HepG2 (cell line): Measurements from ENCODE around the gene EEIG1.

ENCODE experiments used
- ATF3 ChIP-seq: sonication (generic); formaldehyde crosslinking; IDR thresholded peaks from 2 replicates; pipeline ENCODE4 v1.4.0; 2020; ENCODE audit warnings: missing genetic modification reagents
- DZIP1 ChIP-seq: sonication (generic); formaldehyde crosslinking; IDR thresholded peaks from 2 replicates; pipeline ENCODE4 v1.5.0; 2020; ENCODE audit warnings: mild to moderate bottlenecking, missing genetic modification reagents
- ESRRA ChIP-seq: sonication (generic); formaldehyde crosslinking; IDR thresholded peaks from 2 replicates; pipeline ENCODE4 v1.5.1; 2020; ENCODE audit warnings: mild to moderate bottlenecking, low read depth, missing genetic modification reagents
- EZH2 ChIP-seq: conservative IDR thresholded peaks from 2 replicates; pipeline ENCODE4 v1.6.1; 2012; ENCODE audit warnings: mild to moderate bottlenecking, low read depth, low read length, moderate library complexity
- GLI4 ChIP-seq: sonication (generic); formaldehyde crosslinking; IDR thresholded peaks from 2 replicates; pipeline ENCODE4 v1.5.1; 2020; ENCODE audit warnings: missing genetic modification reagents, mild to moderate bottlenecking, moderate library complexity, borderline replicate concordance
- MAFG ChIP-seq: sonication (generic); formaldehyde crosslinking; IDR thresholded peaks from 2 replicates; pipeline ENCODE4 v1.5.1; 2020; ENCODE audit warnings: mild to moderate bottlenecking, missing genetic modification reagents
- MEIS1 ChIP-seq: sonication (generic); formaldehyde crosslinking; IDR thresholded peaks from 2 replicates; pipeline ENCODE4 v1.9.0; 2021; ENCODE audit warnings: mild to moderate bottlenecking, missing genetic modification reagents, moderate library complexity, borderline replicate concordance
- TAF1 ChIP-seq: sonication (generic); formaldehyde crosslinking; IDR thresholded peaks from 2 replicates; pipeline ENCODE4 v1.4.0; 2020; ENCODE audit warnings: missing genetic modification reagents
- XRCC5 ChIP-seq: fragments of 200-400 bp; formaldehyde crosslinking; optimal IDR thresholded peaks from 2 replicates; pipeline ENCODE3; 2017; ENCODE audit warnings: mild to moderate bottlenecking, low read length
- ZSCAN31 ChIP-seq: sonication (generic); formaldehyde crosslinking; IDR thresholded peaks from 2 replicates; pipeline ENCODE4 v1.5.0; 2020; ENCODE audit warnings: low read depth, mild to moderate bottlenecking, missing genetic modification reagents
- TF ChIP-seq, protein P1 (sequence below): sonication (generic); formaldehyde crosslinking; IDR thresholded peaks from 2 replicates; pipeline ENCODE4 v1.8.0; 2022; ENCODE audit warnings: mild to moderate bottlenecking, missing genetic modification reagents, borderline replicate concordance
- TF ChIP-seq, protein P2 (sequence below): sonication (generic); formaldehyde crosslinking; IDR thresholded peaks from 2 replicates; pipeline ENCODE4 v1.5.0; 2020; ENCODE audit warnings: mild to moderate bottlenecking, missing genetic modification reagents, moderate library complexity

- TF ChIP-seq DZIP1 (CRISPR knock-in tag) (no peak), MEIS1 (no peak), GLI4 (CRISPR knock-in tag) (no peak), TAF1 (no peak), ZSCAN31 (CRISPR knock-in tag) (no peak), ESRRA (CRISPR knock-in tag) (no peak), EZH2 (no peak), ATF3 (CRISPR knock-in tag) (no peak), XRCC5 (no peak), MAFG (no peak)
- TF ChIP-seq, protein P1, sequence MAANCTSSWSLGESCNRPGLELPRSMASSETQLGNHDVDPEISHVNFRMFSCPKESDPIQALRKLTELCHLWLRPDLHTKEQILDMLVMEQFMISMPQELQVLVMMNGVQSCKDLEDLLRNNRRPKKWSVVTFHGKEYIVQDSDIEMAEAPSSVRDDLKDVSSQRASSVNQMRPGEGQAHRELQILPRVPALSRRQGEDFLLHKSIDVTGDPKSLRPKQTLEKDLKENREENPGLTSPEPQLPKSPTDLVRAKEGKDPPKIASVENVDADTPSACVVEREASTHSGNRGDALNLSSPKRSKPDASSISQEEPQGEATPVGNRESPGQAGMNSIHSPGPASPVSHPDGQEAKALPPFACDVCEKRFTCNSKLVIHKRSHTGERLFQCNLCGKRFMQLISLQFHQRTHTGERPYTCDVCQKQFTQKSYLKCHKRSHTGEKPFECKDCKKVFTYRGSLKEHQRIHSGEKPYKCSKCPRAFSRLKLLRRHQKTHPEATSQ (CRISPR knock-in tag) = no peak
- TF ChIP-seq, protein P2, sequence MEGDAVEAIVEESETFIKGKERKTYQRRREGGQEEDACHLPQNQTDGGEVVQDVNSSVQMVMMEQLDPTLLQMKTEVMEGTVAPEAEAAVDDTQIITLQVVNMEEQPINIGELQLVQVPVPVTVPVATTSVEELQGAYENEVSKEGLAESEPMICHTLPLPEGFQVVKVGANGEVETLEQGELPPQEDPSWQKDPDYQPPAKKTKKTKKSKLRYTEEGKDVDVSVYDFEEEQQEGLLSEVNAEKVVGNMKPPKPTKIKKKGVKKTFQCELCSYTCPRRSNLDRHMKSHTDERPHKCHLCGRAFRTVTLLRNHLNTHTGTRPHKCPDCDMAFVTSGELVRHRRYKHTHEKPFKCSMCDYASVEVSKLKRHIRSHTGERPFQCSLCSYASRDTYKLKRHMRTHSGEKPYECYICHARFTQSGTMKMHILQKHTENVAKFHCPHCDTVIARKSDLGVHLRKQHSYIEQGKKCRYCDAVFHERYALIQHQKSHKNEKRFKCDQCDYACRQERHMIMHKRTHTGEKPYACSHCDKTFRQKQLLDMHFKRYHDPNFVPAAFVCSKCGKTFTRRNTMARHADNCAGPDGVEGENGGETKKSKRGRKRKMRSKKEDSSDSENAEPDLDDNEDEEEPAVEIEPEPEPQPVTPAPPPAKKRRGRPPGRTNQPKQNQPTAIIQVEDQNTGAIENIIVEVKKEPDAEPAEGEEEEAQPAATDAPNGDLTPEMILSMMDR (CRISPR knock-in tag) = no peak
Observed at GRCh38 chr9:128001779-128002298, 21.1 kb upstream of the EEIG1 start.
